HG03108 (cell line): ENCODE results near the gene OR1M1.
"Not testable (repeated sequence)": the region's sequence is repeated elsewhere in the genome, so short reads cannot be mapped to it uniquely, and the experiment has no call there.

ENCODE experiments used
- ATAC-seq: cut with Tn5 transposase; IDR thresholded peaks from one replicate; pipeline ENCODE4 v1.9.1; 2021; ENCODE audit warnings: moderate library complexity; ENCODE audit not compliant: unreplicated experiment

Gene OR1M1

GRCh38 chr19:9086761-9087160 is at the start of gene OR1M1:
OR1M1 (plus strand) TSS chr19:9087061; CDS start chr19:9093245, 6,184 bp downstream.
- no peak for ATAC-seq

- ATAC-seq, result no peak
These were observed 49.3 kb upstream of the OR1M1 start for GRCh38 chr19:9037400-9038062.

GRCh38 chr19:9039728-9040127 is 47.1 kb upstream of the OR1M1 start:
- no peak for ATAC-seq

- ATAC-seq, result no peak
These were observed 46.7 kb upstream of the OR1M1 start for GRCh38 chr19:9040131-9040530.

GRCh38 chr19:9041023-9041422 is 45.8 kb upstream of the OR1M1 start:
- ATAC-seq, result no peak

- no peak for ATAC-seq
These were observed 43.3 kb upstream of the OR1M1 start for GRCh38 chr19:9043524-9043923.

GRCh38 chr19:9044449-9044848 is 42.4 kb upstream of the OR1M1 start:
- no peak for ATAC-seq

- ATAC-seq, result no peak
These were observed 40.2 kb upstream of the OR1M1 start for GRCh38 chr19:9046694-9047093.

GRCh38 chr19:9052894-9053293 is 34.0 kb upstream of the OR1M1 start:
- no peak for ATAC-seq

GRCh38 chr19:9053674-9054073 is 33.2 kb upstream of the OR1M1 start:
- ATAC-seq, result not testable (repeated sequence)

- no peak for ATAC-seq
These were observed 32.7 kb upstream of the OR1M1 start for GRCh38 chr19:9054207-9054606.

- no peak for ATAC-seq
These were observed 32.1 kb upstream of the OR1M1 start for GRCh38 chr19:9054765-9055164.

GRCh38 chr19:9056131-9056530 is 30.7 kb upstream of the OR1M1 start:
- ATAC-seq, result not testable (repeated sequence)

GRCh38 chr19:9057505-9058258 is 29.2 kb upstream of the OR1M1 start:
- ATAC-seq, result no peak

- ATAC-seq, result no peak
These were observed 27.8 kb upstream of the OR1M1 start for GRCh38 chr19:9058905-9059667.

GRCh38 chr19:9060564-9061340 is 26.1 kb upstream of the OR1M1 start:
- ATAC-seq, result no peak

GRCh38 chr19:9061879-9062278 is 25.0 kb upstream of the OR1M1 start:
- no peak for ATAC-seq

- no peak for ATAC-seq
These were observed 21.3 kb upstream of the OR1M1 start for GRCh38 chr19:9065457-9066014.

- ATAC-seq, result no peak
These were observed 16.8 kb upstream of the OR1M1 start for GRCh38 chr19:9070066-9070465.

- ATAC-seq, result not testable (repeated sequence)
These were observed 15.1 kb upstream of the OR1M1 start for GRCh38 chr19:9071720-9072119.

- ATAC-seq, result no peak
These were observed 13.1 kb upstream of the OR1M1 start for GRCh38 chr19:9073806-9074205.
